NT2/D1 (cell line): ENCODE measurements around the gene RHOT2.

ENCODE experiments used
- DNase-seq: peaks from one replicate; pipeline ENCODE4 v3.0.0-alpha.2; 2011; ENCODE audit warnings: low read depth, low spot score
- H3K27me3 ChIP-seq: 2 replicates; pipeline ENCODE4 v1.6.0; 2011; ENCODE audit warnings: mild to moderate bottlenecking; ENCODE audit not compliant: insufficient read length, insufficient read depth
- H3K36me3 ChIP-seq: 2 replicates; pipeline ENCODE4 v1.6.1; 2011; ENCODE audit warnings: mild to moderate bottlenecking, low read length, mixed read lengths; ENCODE audit not compliant: insufficient read depth, insufficient read length
- H3K4me1 ChIP-seq: 2 replicates; pipeline ENCODE4 v1.5.1; 2011; ENCODE audit not compliant: insufficient read depth, insufficient read length
- H3K4me3 ChIP-seq: 2 replicates; pipeline ENCODE4 v1.5.1; 2011; ENCODE audit warnings: low read depth; ENCODE audit not compliant: insufficient read length
- H3K9ac ChIP-seq: 2 replicates; pipeline ENCODE4 v1.6.0; 2011; ENCODE audit warnings: low read depth; ENCODE audit not compliant: insufficient read length
- H3K9me3 ChIP-seq: 2 replicates; pipeline ENCODE4 v1.5.1; 2011; ENCODE audit warnings: mild to moderate bottlenecking, low read length; ENCODE audit not compliant: insufficient read depth
- SUZ12 ChIP-seq: IDR thresholded peaks from 2 replicates; pipeline ENCODE4 v1.6.1; 2011; ENCODE audit not compliant: insufficient read length, insufficient read depth; ENCODE audit errors: extremely low read depth
- YY1 ChIP-seq: IDR thresholded peaks from 2 replicates; pipeline ENCODE4 v1.6.1; 2011; ENCODE audit not compliant: insufficient read length, insufficient read depth
- ZNF274 ChIP-seq: IDR thresholded peaks from 2 replicates; pipeline ENCODE4 v1.6.1; 2011; ENCODE audit warnings: mild to moderate bottlenecking, low read depth, low read length

The RHOT2 gene

GRCh38 chr16:674214-674881 is 6.4 kb downstream of the RHOT2 start:
- H3K9ac ChIP-seq = peak overlapping the region; percentile 44
- no peak overlapping the region for H3K4me3 ChIP-seq
- no peak for DNase-seq
- peaks cover 28% of the 10 kb centered on the region for H3K4me1 ChIP-seq
- TF ChIP-seq ZNF274 (no peak), YY1 (no peak), SUZ12 (no peak)
- peaks cover 11% of the 10 kb centered on the region for H3K27me3 ChIP-seq
- H3K36me3 ChIP-seq = peaks cover 55% of the 10 kb centered on the region
- no peaks in the 10 kb centered on the region for H3K9me3 ChIP-seq

DNA sequence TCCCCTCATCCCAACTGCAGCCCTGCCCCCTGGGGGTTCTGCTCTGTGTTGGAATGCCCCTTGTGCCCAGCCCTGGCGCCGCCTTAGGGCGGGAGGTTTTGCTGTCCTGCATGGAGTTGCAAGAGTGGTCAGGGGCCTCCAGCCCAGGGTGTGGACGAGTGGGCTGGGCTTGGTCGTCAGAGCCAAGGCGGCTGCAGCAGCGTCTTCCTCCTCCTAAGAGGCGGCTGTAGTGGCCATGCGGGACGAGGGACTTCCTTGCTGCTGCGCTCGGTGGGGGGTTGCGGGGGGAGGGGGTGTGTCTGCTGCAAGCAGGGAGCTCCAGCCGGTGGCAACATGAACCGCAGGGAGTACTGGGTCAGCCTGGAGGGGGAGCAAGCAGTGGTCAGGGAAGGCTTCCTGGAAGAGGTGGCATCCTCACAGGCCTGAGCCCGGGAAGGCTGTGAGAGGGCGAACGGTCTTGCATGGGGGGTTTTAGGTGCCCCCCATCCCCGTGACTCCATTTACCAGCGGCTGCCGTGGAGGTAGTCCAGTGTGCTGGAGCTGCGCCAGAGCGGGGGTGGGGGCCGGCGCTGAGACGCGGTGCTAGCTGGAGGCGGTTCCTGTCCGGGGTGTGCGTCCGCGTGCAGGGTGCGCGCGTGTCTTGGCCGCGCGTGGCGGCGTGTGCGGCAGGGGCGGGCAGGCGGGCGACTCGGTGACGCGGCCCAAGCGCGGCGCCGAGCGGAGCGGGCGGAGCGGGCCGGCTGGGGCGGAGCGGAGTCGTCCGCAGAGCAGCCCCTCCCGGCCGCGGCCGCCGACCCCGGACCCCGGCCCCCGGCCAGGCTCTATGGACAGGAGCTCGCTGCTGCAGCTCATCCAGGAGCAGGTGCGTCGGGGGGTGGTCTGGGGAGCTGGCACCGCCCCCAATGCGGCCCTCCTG is 7.3 kb downstream of the RHOT2 start, which contains the start of gene RHBDL1:
Gene RHBDL1 (plus strand): TSS at position 704 of the 916 bp plus-strand sequence. CDS start 120 bp downstream, at position 824.
- H3K9me3 ChIP-seq = no peaks in the 10 kb centered on the region
- H3K4me1 ChIP-seq = peaks cover 25% of the 10 kb centered on the region
- H3K4me3 ChIP-seq = peak within 1 kb of the TSS; percentile 54
- no peak for DNase-seq
- peak within 1 kb of the TSS; percentile 74 for H3K9ac ChIP-seq
- H3K36me3 ChIP-seq = peaks cover 46% of the 10 kb centered on the region
- H3K27me3 ChIP-seq = peaks cover 11% of the 10 kb centered on the region
- TF ChIP-seq YY1 (no peak), ZNF274 (no peak), SUZ12 (no peak)

DNA sequence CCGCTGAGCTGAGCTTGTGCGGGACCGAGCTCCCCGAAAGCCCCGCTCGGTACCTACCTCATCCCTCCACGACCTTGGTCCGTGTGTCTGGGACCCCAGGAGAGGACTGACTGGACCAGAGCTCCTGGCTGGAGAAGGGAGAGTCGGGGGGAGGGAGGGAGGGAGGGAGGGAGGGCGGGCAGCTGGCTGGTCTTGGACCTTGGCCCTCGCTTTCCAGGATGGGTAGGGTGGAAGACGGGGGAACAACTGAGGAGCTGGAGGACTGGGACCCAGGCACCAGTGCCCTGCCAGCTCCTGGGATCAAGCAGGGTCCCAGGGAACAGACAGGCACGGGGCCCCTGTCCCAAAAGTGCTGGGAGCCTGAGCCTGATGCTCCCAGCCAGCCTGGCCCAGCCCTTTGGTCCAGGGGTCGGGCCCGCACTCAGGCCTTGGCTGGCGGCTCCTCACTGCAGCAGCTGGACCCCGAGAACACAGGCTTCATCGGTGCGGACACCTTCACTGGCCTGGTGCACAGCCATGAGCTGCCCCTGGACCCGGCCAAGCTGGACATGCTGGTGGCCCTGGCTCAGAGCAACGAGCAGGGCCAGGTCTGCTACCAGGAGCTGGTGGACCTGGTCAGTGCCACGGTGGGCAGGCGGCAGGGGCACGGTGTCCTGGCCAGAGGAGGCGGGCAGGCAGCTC is 8.1 kb downstream of the RHOT2 start:
- Histone ChIP-seq H3K9me3 (no peaks in the 10 kb centered on the region), H3K27me3 (peaks cover 11% of the 10 kb centered on the region), H3K4me3 (peak overlapping the region; percentile 54), H3K4me1 (peaks cover 25% of the 10 kb centered on the region), H3K9ac (peak overlapping the region; percentile 74), H3K36me3 (peaks cover 39% of the 10 kb centered on the region)
- TF ChIP-seq YY1 (no peak), ZNF274 (no peak), SUZ12 (no peak)
- DNase-seq = no peak

DNA sequence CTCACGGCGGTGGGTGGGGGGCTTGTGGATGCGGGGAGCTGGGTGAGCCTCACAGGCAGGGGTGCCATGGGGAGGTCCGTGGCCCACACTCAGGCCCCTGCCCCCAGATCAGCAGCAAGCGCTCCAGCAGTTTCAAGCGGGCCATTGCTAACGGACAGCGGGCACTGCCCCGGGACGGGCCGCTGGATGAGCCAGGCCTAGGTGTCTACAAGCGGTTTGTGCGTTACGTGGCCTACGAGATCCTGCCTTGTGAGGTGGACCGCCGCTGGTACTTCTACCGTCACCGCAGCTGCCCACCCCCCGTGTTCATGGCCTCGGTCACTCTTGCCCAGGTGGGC is 8.6 kb downstream of the RHOT2 start:
- Histone ChIP-seq H3K27me3 (peaks cover 11% of the 10 kb centered on the region), H3K4me3 (no peak overlapping the region), H3K36me3 (peaks cover 40% of the 10 kb centered on the region), H3K9me3 (no peaks in the 10 kb centered on the region), H3K9ac (peak overlapping the region; percentile 51), H3K4me1 (peaks cover 26% of the 10 kb centered on the region)
- no peak for TF ChIP-seq SUZ12
- no peak for TF ChIP-seq ZNF274
- TF ChIP-seq YY1 = no peak
- no peak for DNase-seq

DNA sequence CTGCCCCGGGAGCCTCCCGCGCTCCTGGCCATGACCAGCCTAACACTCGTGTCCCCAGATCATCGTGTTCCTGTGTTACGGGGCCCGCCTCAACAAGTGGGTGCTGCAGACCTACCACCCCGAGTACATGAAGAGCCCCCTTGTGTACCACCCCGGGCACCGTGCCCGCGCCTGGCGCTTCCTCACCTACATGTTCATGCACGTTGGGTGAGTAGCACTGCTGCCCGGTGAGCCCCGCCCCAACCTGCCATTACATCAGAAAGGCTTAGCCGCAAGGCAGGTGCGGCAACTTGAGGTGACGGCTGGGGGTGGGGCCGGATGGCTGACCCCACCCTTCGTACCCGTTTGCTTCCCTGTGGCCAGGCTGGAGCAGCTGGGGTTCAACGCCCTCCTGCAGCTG is 9.0 kb downstream of the RHOT2 start:
- peaks cover 41% of the 10 kb centered on the region for H3K36me3 ChIP-seq
- no peaks in the 10 kb centered on the region for H3K9me3 ChIP-seq
- H3K4me1 ChIP-seq = peaks cover 29% of the 10 kb centered on the region
- no peak for DNase-seq
- no peak overlapping the region for H3K4me3 ChIP-seq
- peaks cover 11% of the 10 kb centered on the region for H3K27me3 ChIP-seq
- no peak for TF ChIP-seq ZNF274
- TF ChIP-seq YY1 = no peak
- TF ChIP-seq SUZ12 = no peak
- H3K9ac ChIP-seq = no peak overlapping the region

- Histone ChIP-seq H3K4me1 (peaks cover 31% of the 10 kb centered on the region), H3K4me3 (no peak overlapping the region), H3K27me3 (peaks cover 11% of the 10 kb centered on the region), H3K36me3 (peaks cover 41% of the 10 kb centered on the region), H3K9ac (no peak overlapping the region), H3K9me3 (no peaks in the 10 kb centered on the region)
- TF ChIP-seq ZNF274 (no peak), YY1 (no peak), SUZ12 (no peak)
- DNase-seq = no peak
Measured at GRCh38 chr16:677316-678190, 9.6 kb downstream of the RHOT2 start.
